Stomach smooth muscle (tissue), 2 donors: ENCODE measurements around the gene CIDEB.
A peak's percentile ranks its signal among the peaks of the same experiment; 100 is the strongest.
"Not testable (repeated sequence)": the region's sequence is repeated elsewhere in the genome, so short reads cannot be mapped to it uniquely, and the experiment has no call there.

Experiments used
- H3K27ac ChIP-seq: one replicate; pipeline ENCODE4 v1.7.0; 2013; ENCODE audit warnings: mild to moderate bottlenecking, low read length, inconsistent platforms
- H3K27me3 ChIP-seq, 2 donors: one replicate each; pipeline ENCODE4 v1.7.0; 2013; ENCODE audit warnings: low read length in 2 of 2; ENCODE audit not compliant: insufficient read depth in 2 of 2, control insufficient read depth in 1 of 2
- H3K36me3 ChIP-seq, 2 donors: one replicate each; pipeline ENCODE4 v1.7.0; 2013; ENCODE audit warnings: low read length in 2 of 2; ENCODE audit not compliant: control insufficient read depth in 2 of 2, insufficient read depth in 2 of 2
- H3K4me1 ChIP-seq: one replicate; pipeline ENCODE4 v1.7.0; 2013; ENCODE audit warnings: low read length; ENCODE audit not compliant: control insufficient read depth, insufficient read depth
- H3K4me3 ChIP-seq, 2 donors: one replicate each; pipeline ENCODE4 v1.7.0; 2013; ENCODE audit warnings: low read length in 2 of 2
- H3K9ac ChIP-seq, 2 donors: one replicate each; pipeline ENCODE4 v1.7.0; 2013; ENCODE audit warnings: low read length in 2 of 2, mild to moderate bottlenecking in 1 of 2
- H3K9me3 ChIP-seq, 2 donors: one replicate each; pipeline ENCODE4 v1.7.0; 2013; ENCODE audit warnings: low read length in 2 of 2; ENCODE audit not compliant: control insufficient read depth in 2 of 2
- donor health status: healthy.
- donor health status: Pancreatic carcinoma.

Gene CIDEB

GRCh38 chr14:24331731-24332267, 24.0 kb upstream of the CIDEB start:
- Histone ChIP-seq H3K9ac (no peak overlapping the region), H3K36me3 (no peaks in the 10 kb centered on the region), H3K9me3 (no peaks in the 10 kb centered on the region), H3K4me3 (peak overlapping the region in 1 of 2 donors; percentile 66), H3K4me1 (peaks cover 33% of the 10 kb centered on the region), H3K27ac (no peak overlapping the region), H3K27me3 (peaks cover 34 to 43% of the 10 kb centered on the region in 2 donors)

- H3K27ac ChIP-seq = no peak overlapping the region
- H3K27me3 ChIP-seq = peaks cover 34 to 38% of the 10 kb centered on the region in 2 donors
- H3K4me3 ChIP-seq = no peak overlapping the region
These were observed 23.3 kb upstream of the CIDEB start for GRCh38 chr14:24330973-24331674.

GRCh38 chr14:24329736-24330135, 22.0 kb upstream of the CIDEB start:
- no peaks in the 10 kb centered on the region for H3K9me3 ChIP-seq
- no peak overlapping the region for H3K27ac ChIP-seq
- no peaks in the 10 kb centered on the region for H3K36me3 ChIP-seq
- no peak overlapping the region for H3K9ac ChIP-seq
- peaks cover 22 to 25% of the 10 kb centered on the region in 2 donors for H3K27me3 ChIP-seq
- peaks cover 33% of the 10 kb centered on the region for H3K4me1 ChIP-seq
- no peak overlapping the region for H3K4me3 ChIP-seq

More at GRCh38 chr14:24330973-24331674, 23.3 kb upstream of the CIDEB start:
- Histone ChIP-seq H3K9me3 (no peaks in the 10 kb centered on the region), H3K9ac (no peak overlapping the region), H3K36me3 (no peaks in the 10 kb centered on the region), H3K4me1 (peaks cover 33% of the 10 kb centered on the region)

- no peak overlapping the region for H3K9ac ChIP-seq
- peaks cover 17 to 20% of the 10 kb centered on the region in 2 donors for H3K27me3 ChIP-seq
- H3K27ac ChIP-seq = no peak overlapping the region
- no peak overlapping the region for H3K4me3 ChIP-seq
- H3K36me3 ChIP-seq = no peaks in the 10 kb centered on the region
- no peaks in the 10 kb centered on the region for H3K9me3 ChIP-seq
- peaks cover 28% of the 10 kb centered on the region for H3K4me1 ChIP-seq
These were observed 21.4 kb upstream of the CIDEB start for GRCh38 chr14:24329073-24329663.

- H3K9me3 ChIP-seq, H3K27ac ChIP-seq, H3K36me3 ChIP-seq, H3K4me3 ChIP-seq, H3K9ac ChIP-seq: not testable (repeated sequence)
- H3K27me3 ChIP-seq = peaks cover 13 to 16% of the 10 kb centered on the region in 2 donors
- peaks cover 19% of the 10 kb centered on the region for H3K4me1 ChIP-seq
These were observed 20.1 kb upstream of the CIDEB start for GRCh38 chr14:24327914-24328313.

GRCh38 chr14:24327303-24327702, 19.5 kb upstream of the CIDEB start:
- Histone ChIP-seq H3K4me1 (peaks cover 13% of the 10 kb centered on the region), H3K4me3 (no peak overlapping the region), H3K36me3 (no peaks in the 10 kb centered on the region), H3K9me3 (no peaks in the 10 kb centered on the region), H3K9ac (no peak overlapping the region), H3K27me3 (peaks cover 7 to 10% of the 10 kb centered on the region in 2 donors), H3K27ac (no peak overlapping the region)

- Histone ChIP-seq H3K27ac (no peak overlapping the region), H3K9me3 (no peaks in the 10 kb centered on the region), H3K9ac (no peak overlapping the region), H3K4me3 (no peak overlapping the region), H3K27me3 (peaks cover 5 to 9% of the 10 kb centered on the region in 2 donors), H3K4me1 (peaks cover 5% of the 10 kb centered on the region), H3K36me3 (no peaks in the 10 kb centered on the region)
These were observed 18.2 kb upstream of the CIDEB start for GRCh38 chr14:24325963-24326362.

GRCh38 chr14:24325041-24325530, 17.3 kb upstream of the CIDEB start:
- H3K27me3 ChIP-seq = peaks cover 0 to 12% of the 10 kb centered on the region in 2 donors
- no peaks in the 10 kb centered on the region for H3K9me3 ChIP-seq
- H3K4me1 ChIP-seq = peaks cover 4% of the 10 kb centered on the region
- H3K9ac ChIP-seq = no peak overlapping the region
- no peak overlapping the region for H3K27ac ChIP-seq
- no peaks in the 10 kb centered on the region for H3K36me3 ChIP-seq
- no peak overlapping the region for H3K4me3 ChIP-seq

- Histone ChIP-seq H3K4me1 (no peaks in the 10 kb centered on the region), H3K9me3 (no peaks in the 10 kb centered on the region), H3K27me3 (peaks cover 6 to 17% of the 10 kb centered on the region in 2 donors), H3K9ac (no peak overlapping the region), H3K36me3 (no peaks in the 10 kb centered on the region), H3K4me3 (no peak overlapping the region), H3K27ac (no peak overlapping the region)
These were observed 16.2 kb upstream of the CIDEB start for GRCh38 chr14:24324024-24324423.

- H3K4me3 ChIP-seq = no peak overlapping the region
- H3K4me1 ChIP-seq = no peaks in the 10 kb centered on the region
- H3K27ac ChIP-seq = no peak overlapping the region
- H3K36me3 ChIP-seq = no peaks in the 10 kb centered on the region
- no peaks in the 10 kb centered on the region for H3K9me3 ChIP-seq
- no peak overlapping the region for H3K9ac ChIP-seq
- H3K27me3 ChIP-seq = peaks cover 12 to 22% of the 10 kb centered on the region in 2 donors
These were observed 15.6 kb upstream of the CIDEB start for GRCh38 chr14:24323341-24323740.

- Histone ChIP-seq H3K9ac (no peak overlapping the region), H3K4me3 (no peak overlapping the region), H3K27me3 (peaks cover 16 to 27% of the 10 kb centered on the region in 2 donors), H3K27ac (no peak overlapping the region), H3K4me1 (no peaks in the 10 kb centered on the region), H3K9me3 (no peaks in the 10 kb centered on the region), H3K36me3 (no peaks in the 10 kb centered on the region)
These were observed 14.9 kb upstream of the CIDEB start for GRCh38 chr14:24322672-24323071.
